ENCODE measurements around the gene INSRR. TPM values are rescaled to one million over a fixed set of nuclear protein-coding genes. Genes with fewer than 3 reads are reported as not detected.

Gene INSRR
- total and polyA plus RNA-seq, 2 of the 8 experiments (the other 6 are each of a cell fraction or from before 2014, with no cell fraction given), result 0.02 TPM; not detected in 1

- TF ChIP-seq ATF3 (IDR thresholded peaks at IDR 0.05; ENCODE audit: insufficient read depth, low read depth, low read length) (no peak), TAF7 (optimal IDR thresholded peaks at IDR 0.05; ENCODE audit: borderline replicate concordance, low read depth, low read length) (no peak), HDAC6 (IDR thresholded peaks at IDR 0.05; ENCODE audit: low read depth, low read length) (no peak), RBBP5 (IDR thresholded peaks at IDR 0.05; ENCODE audit: borderline replicate concordance, low read depth, low read length) (no peak), POLR2AphosphoS5 (IDR thresholded peaks at IDR 0.05; ENCODE audit: low read depth, low read length) (no peak), EP300 (IDR thresholded peaks at IDR 0.05; ENCODE audit: borderline replicate concordance in 1 of 2, low read depth in 2 of 2, low read length in 2 of 2) (no peak)
Observed at GRCh38 chr1:156834322-156834721, 24.6 kb downstream of the INSRR start (continued).
